GM12878 (cell line): ENCODE measurements around the gene AUNIP.

Experiments used
- ATF2 ChIP-seq: IDR thresholded peaks from 2 replicates; pipeline ENCODE4 v1.6.1; 2012; ENCODE audit warnings: low read length, inconsistent platforms
- CBFB ChIP-seq: IDR thresholded peaks from 2 replicates; pipeline ENCODE4 v1.6.1; 2016; ENCODE audit warnings: antibody characterized with exemption, low read depth
- CTCF ChIP-seq, 3 experiments: IDR thresholded peaks in 2 of 3; conservative IDR thresholded peaks in 1 of 3; 2 replicates each; pipeline ENCODE4 v1.5.1; 2011; ENCODE audit warnings: low read depth in 3 of 3, low read length in 3 of 3, mild to moderate bottlenecking in 3 of 3, control low read depth in 2 of 3, moderate library complexity in 2 of 3, inconsistent platforms in 1 of 3, mixed read lengths in 1 of 3; ENCODE audit not compliant: control insufficient read depth in 2 of 3, insufficient read depth in 1 of 3; ENCODE audit errors: extremely low read depth in 1 of 3
- POLR2A ChIP-seq: IDR thresholded peaks from 2 replicates; pipeline ENCODE4 v1.6.1; 2011; ENCODE audit warnings: low read depth, mild to moderate bottlenecking, low read length
- POLR2AphosphoS5 ChIP-seq: IDR thresholded peaks from 2 replicates; pipeline ENCODE4 v1.6.1; 2011; ENCODE audit warnings: mild to moderate bottlenecking, low read length, inconsistent platforms
- TBL1XR1 ChIP-seq: IDR thresholded peaks from 2 replicates; pipeline ENCODE4 v1.6.1; 2012; ENCODE audit warnings: low read depth, low read length, improper control_type of control experiment
- YY1 ChIP-seq: IDR thresholded peaks from 2 replicates; pipeline ENCODE4 v1.6.1; 2011; ENCODE audit warnings: low read depth, mild to moderate bottlenecking, low read length

- TF ChIP-seq CTCF (IDR thresholded peaks at IDR 0.05 in 2 of 3, conservative IDR thresholded peaks at IDR 0.05 in 1 of 3; ENCODE audit: control insufficient read depth in 2 of 3, extremely low read depth in 1 of 3, insufficient read depth in 1 of 3, low read depth in 3 of 3, low read length in 3 of 3) = no peak
- TF ChIP-seq ATF2 = no peak
- TF ChIP-seq TBL1XR1 = no peak
- TF ChIP-seq POLR2AphosphoS5 = no peak
- TF ChIP-seq POLR2A = no peak
- no peak for TF ChIP-seq CBFB
- no peak for TF ChIP-seq YY1
Observed at GRCh38 chr1:25808481-25809244, 50.6 kb downstream of the AUNIP start.
